HEK293 (cell line): ENCODE results near the gene TANGO6.

Experiments used
- CTCF ChIA-PET: fragments of 350-600 bp; formaldehyde crosslinking; extraction: SDS; loops from one replicate; lab custom pipeline; 2021; ENCODE audit warnings: antibody characterized with exemption; lab: Yijun Ruan, JAX
- POLR2A ChIA-PET: fragments of 300-600 bp; formaldehyde crosslinking; extraction: SDS; loops from one replicate; lab custom pipeline; 2020; ENCODE audit warnings: antibody characterized with exemption, inconsistent platforms; lab: Yijun Ruan, JAX
- H3K27ac ChIP-seq: fragments of 200-500 bp; sonication (Bioruptor generic); 2 replicates; pipeline ENCODE4 v1.5.1; 2014; ENCODE audit warnings: low read depth, low read length, control low read depth, inconsistent platforms; ENCODE audit errors: extremely low read depth
- H3K36me3 ChIP-seq, 2 experiments: fragments of 200-500 bp in 1 of 2; sonication (Bioruptor generic) in 1 of 2; 1 replicate in 1 of 2; 2 replicates in 1 of 2; pipeline ENCODE4 v1.5.1; 2014 to 2017; ENCODE audit warnings: inconsistent platforms in 2 of 2, low read length in 2 of 2; ENCODE audit not compliant: control insufficient read depth in 2 of 2, insufficient read depth in 1 of 2
- H3K4me1 ChIP-seq: fragments of 200-500 bp; sonication (Bioruptor generic); 2 replicates; pipeline ENCODE4 v1.5.1; 2014; ENCODE audit warnings: mild to moderate bottlenecking, low read length, inconsistent platforms; ENCODE audit not compliant: control insufficient read depth, insufficient read depth
- H3K4me3 ChIP-seq: 2 replicates; pipeline ENCODE4 v1.5.1; 2011; ENCODE audit warnings: low read depth, mild to moderate bottlenecking, control low read depth, low read length, moderate library complexity
- H3K9me3 ChIP-seq: fragments of 200-500 bp; sonication (Bioruptor generic); 2 replicates; pipeline ENCODE4 v1.5.1; 2014; ENCODE audit warnings: low read depth, low read length, inconsistent platforms; ENCODE audit not compliant: control insufficient read depth, insufficient read depth
- KLF16 ChIP-seq: fragments of 450-650 bp; formaldehyde crosslinking; IDR thresholded peaks from 2 replicates; pipeline ENCODE4 v1.5.1; 2017; ENCODE audit warnings: missing biosample characterization, missing genetic modification characterization
- PRDM2 ChIP-seq: fragments of 450-650 bp; formaldehyde crosslinking; IDR thresholded peaks from 2 replicates; pipeline ENCODE4 v1.5.1; 2016; ENCODE audit warnings: missing biosample characterization, missing genetic modification characterization, borderline replicate concordance
- REPIN1 ChIP-seq: fragments of 450-650 bp; formaldehyde crosslinking; IDR thresholded peaks from 2 replicates; pipeline ENCODE4 v1.5.1; 2017; ENCODE audit warnings: missing biosample characterization, missing genetic modification characterization, low read depth
- SP3 ChIP-seq: fragments of 450-650 bp; formaldehyde crosslinking; IDR thresholded peaks from 2 replicates; pipeline ENCODE4 v1.5.1; 2016; ENCODE audit warnings: missing biosample characterization, missing genetic modification characterization
- ZFHX2 ChIP-seq: fragments of 450-650 bp; formaldehyde crosslinking; conservative IDR thresholded peaks from 2 replicates; pipeline ENCODE4 v1.5.1; 2016; ENCODE audit warnings: missing biosample characterization, missing genetic modification characterization
- ZNF121 ChIP-seq: fragments of 450-650 bp; formaldehyde crosslinking; IDR thresholded peaks from 2 replicates; pipeline ENCODE4 v1.5.1; 2016; ENCODE audit warnings: missing biosample characterization, missing genetic modification characterization
- ZNF132 ChIP-seq: fragments of 450-650 bp; formaldehyde crosslinking; IDR thresholded peaks from 2 replicates; pipeline ENCODE4 v1.5.1; 2017; ENCODE audit warnings: missing biosample characterization, missing genetic modification characterization, borderline replicate concordance
- ZNF174 ChIP-seq: fragments of 450-650 bp; formaldehyde crosslinking; IDR thresholded peaks from 2 replicates; pipeline ENCODE4 v1.5.0; 2017; ENCODE audit warnings: missing biosample characterization, mild to moderate bottlenecking, missing genetic modification characterization
- ZNF239 ChIP-seq: fragments of 450-650 bp; formaldehyde crosslinking; IDR thresholded peaks from 2 replicates; pipeline ENCODE4 v1.5.1; 2016; ENCODE audit warnings: missing biosample characterization, missing genetic modification characterization
- ZNF426 ChIP-seq: fragments of 450-650 bp; formaldehyde crosslinking; IDR thresholded peaks from 2 replicates; pipeline ENCODE4 v1.5.1; 2017; ENCODE audit warnings: missing biosample characterization, missing genetic modification characterization, mild to moderate bottlenecking, inconsistent platforms, moderate library complexity
- ZNF561 ChIP-seq: fragments of 450-650 bp; IDR thresholded peaks from 2 replicates; pipeline ENCODE4 v1.5.1; 2018; ENCODE audit warnings: missing biosample characterization, missing genetic modification characterization, borderline replicate concordance
- ZNF600 ChIP-seq: fragments of 450-650 bp; formaldehyde crosslinking; IDR thresholded peaks from 2 replicates; pipeline ENCODE4 v1.5.1; 2016; ENCODE audit warnings: missing biosample characterization, missing genetic modification characterization
- ZNF658 ChIP-seq: fragments of 450-650 bp; formaldehyde crosslinking; IDR thresholded peaks from 2 replicates; pipeline ENCODE4; 2016; ENCODE audit warnings: missing biosample characterization, missing genetic modification characterization
- ZNF660 ChIP-seq: fragments of 450-650 bp; IDR thresholded peaks from 2 replicates; pipeline ENCODE4 v1.5.1; 2018; ENCODE audit warnings: missing biosample characterization, mild to moderate bottlenecking, missing genetic modification characterization
- ZNF747 ChIP-seq: fragments of 450-650 bp; formaldehyde crosslinking; IDR thresholded peaks from 2 replicates; pipeline ENCODE4 v1.5.1; 2016; ENCODE audit warnings: missing biosample characterization, missing genetic modification characterization
- ZNF776 ChIP-seq: fragments of 450-650 bp; formaldehyde crosslinking; IDR thresholded peaks from 2 replicates; pipeline ENCODE4 v1.5.0; 2017; ENCODE audit warnings: missing biosample characterization, missing genetic modification characterization, borderline replicate concordance
- ZNF791 ChIP-seq: fragments of 450-650 bp; formaldehyde crosslinking; IDR thresholded peaks from 2 replicates; pipeline ENCODE4 v1.5.1; 2016; ENCODE audit warnings: missing biosample characterization, missing genetic modification characterization
- ZNF792 ChIP-seq: fragments of 450-650 bp; formaldehyde crosslinking; IDR thresholded peaks from 2 replicates; pipeline ENCODE4 v1.5.1; 2016; ENCODE audit warnings: missing biosample characterization, missing genetic modification characterization
- TF ChIP-seq, protein P1 (sequence below): IDR thresholded peaks from 2 replicates; pipeline ENCODE4 v1.6.1; 2011; ENCODE audit warnings: mild to moderate bottlenecking, low read depth, low read length, borderline replicate concordance
- TF ChIP-seq, protein P2 (sequence below): fragments of 450-650 bp; formaldehyde crosslinking; IDR thresholded peaks from 2 replicates; pipeline ENCODE4 v1.5.1; 2016; ENCODE audit warnings: missing biosample characterization, missing genetic modification characterization
- TF ChIP-seq, protein P3 (sequence below): fragments of 450-650 bp; formaldehyde crosslinking; IDR thresholded peaks from 2 replicates; pipeline ENCODE4 v1.5.1; 2016; ENCODE audit warnings: missing biosample characterization, missing genetic modification characterization, low read depth
- TF ChIP-seq, protein P4 (sequence below): fragments of 450-650 bp; formaldehyde crosslinking; IDR thresholded peaks from 2 replicates; pipeline ENCODE4 v1.5.1; 2017; ENCODE audit warnings: missing biosample characterization, missing genetic modification characterization

Gene TANGO6

GRCh38 chr16:69084289-69084688 is 241.0 kb downstream of the TANGO6 start (continued):
- TF ChIP-seq, protein P1, sequence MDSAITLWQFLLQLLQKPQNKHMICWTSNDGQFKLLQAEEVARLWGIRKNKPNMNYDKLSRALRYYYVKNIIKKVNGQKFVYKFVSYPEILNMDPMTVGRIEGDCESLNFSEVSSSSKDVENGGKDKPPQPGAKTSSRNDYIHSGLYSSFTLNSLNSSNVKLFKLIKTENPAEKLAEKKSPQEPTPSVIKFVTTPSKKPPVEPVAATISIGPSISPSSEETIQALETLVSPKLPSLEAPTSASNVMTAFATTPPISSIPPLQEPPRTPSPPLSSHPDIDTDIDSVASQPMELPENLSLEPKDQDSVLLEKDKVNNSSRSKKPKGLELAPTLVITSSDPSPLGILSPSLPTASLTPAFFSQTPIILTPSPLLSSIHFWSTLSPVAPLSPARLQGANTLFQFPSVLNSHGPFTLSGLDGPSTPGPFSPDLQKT, result no peak
- TF ChIP-seq, protein P2, sequence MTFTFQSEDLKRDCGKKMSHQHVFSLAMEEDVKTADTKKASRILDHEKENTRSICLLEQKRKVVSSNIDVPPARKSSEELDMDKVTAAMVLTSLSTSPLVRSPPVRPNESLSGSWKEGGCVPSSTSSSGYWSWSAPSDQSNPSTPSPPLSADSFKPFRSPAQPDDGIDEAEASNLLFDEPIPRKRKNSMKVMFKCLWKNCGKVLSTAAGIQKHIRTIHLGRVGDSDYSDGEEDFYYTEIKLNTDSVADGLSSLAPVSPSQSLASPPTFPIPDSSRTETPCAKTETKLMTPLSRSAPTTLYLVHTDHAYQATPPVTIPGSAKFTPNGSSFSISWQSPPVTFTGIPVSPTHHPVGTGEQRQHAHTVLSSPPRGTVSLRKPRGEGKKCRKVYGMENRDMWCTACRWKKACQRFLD, result no peak
- TF ChIP-seq ZFHX2 (tag by site-specific recombination) (no peak), ZNF776 (tag by site-specific recombination) (no peak), SP3 (tag by site-specific recombination) (no peak), ZNF561 (no peak), REPIN1 (tag by site-specific recombination) (no peak), ZNF426 (tag by site-specific recombination) (no peak)

GRCh38 chr16:69085032-69085695 is 241.8 kb downstream of the TANGO6 start:
- Histone ChIP-seq H3K27ac (no peak overlapping the region), H3K4me3 (no peak overlapping the region), H3K36me3 (no peaks in the 10 kb centered on the region; a peak in 1 of 3 replicates), H3K9me3 (no peaks in the 10 kb centered on the region), H3K4me1 (peaks cover 3% of the 10 kb centered on the region; the same call in 1 of the 2 replicates)
- ChIA-PET POLR2A (no interaction called here), CTCF (interaction anchor here (0.6 to 1.6 kb wide), 3 partner anchors 24 to 39 kb away, joined by 3 to 5 read pairs (median 4); no protein-coding TSS in a partner anchor)
- TF ChIP-seq ZNF792 (no peak), ZFHX2 (tag by site-specific recombination) (no peak), ZNF121 (tag by site-specific recombination) (0 out of 2 replicates have a peak, but pooled peaks have one; percentile 41), PRDM2 (tag by site-specific recombination) (no peak)
- TF ChIP-seq, protein P3, sequence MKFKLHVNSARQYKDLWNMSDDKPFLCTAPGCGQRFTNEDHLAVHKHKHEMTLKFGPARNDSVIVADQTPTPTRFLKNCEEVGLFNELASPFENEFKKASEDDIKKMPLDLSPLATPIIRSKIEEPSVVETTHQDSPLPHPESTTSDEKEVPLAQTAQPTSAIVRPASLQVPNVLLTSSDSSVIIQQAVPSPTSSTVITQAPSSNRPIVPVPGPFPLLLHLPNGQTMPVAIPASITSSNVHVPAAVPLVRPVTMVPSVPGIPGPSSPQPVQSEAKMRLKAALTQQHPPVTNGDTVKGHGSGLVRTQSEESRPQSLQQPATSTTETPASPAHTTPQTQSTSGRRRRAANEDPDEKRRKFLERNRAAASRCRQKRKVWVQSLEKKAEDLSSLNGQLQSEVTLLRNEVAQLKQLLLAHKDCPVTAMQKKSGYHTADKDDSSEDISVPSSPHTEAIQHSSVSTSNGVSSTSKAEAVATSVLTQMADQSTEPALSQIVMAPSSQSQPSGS (tag by site-specific recombination), result no peak

- Histone ChIP-seq H3K9me3 (no peaks in the 10 kb centered on the region), H3K4me1 (peaks cover 3% of the 10 kb centered on the region; the same call in 1 of the 2 replicates), H3K36me3 (no peaks in the 10 kb centered on the region; a peak in 1 of 3 replicates), H3K27ac (no peak overlapping the region), H3K4me3 (no peak overlapping the region)
- ChIA-PET CTCF (no interaction called here), POLR2A (no interaction called here)
- no peak for TF ChIP-seq ZNF239 (tag by site-specific recombination)
- no peak for TF ChIP-seq ZNF658
- TF ChIP-seq ZNF132 (tag by site-specific recombination), result no peak
- TF ChIP-seq KLF16 (tag by site-specific recombination), result no peak
- no peak for TF ChIP-seq ZNF174 (tag by site-specific recombination)
- TF ChIP-seq, protein P4, sequence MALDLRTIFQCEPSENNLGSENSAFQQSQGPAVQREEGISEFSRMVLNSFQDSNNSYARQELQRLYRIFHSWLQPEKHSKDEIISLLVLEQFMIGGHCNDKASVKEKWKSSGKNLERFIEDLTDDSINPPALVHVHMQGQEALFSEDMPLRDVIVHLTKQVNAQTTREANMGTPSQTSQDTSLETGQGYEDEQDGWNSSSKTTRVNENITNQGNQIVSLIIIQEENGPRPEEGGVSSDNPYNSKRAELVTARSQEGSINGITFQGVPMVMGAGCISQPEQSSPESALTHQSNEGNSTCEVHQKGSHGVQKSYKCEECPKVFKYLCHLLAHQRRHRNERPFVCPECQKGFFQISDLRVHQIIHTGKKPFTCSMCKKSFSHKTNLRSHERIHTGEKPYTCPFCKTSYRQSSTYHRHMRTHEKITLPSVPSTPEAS (tag by site-specific recombination), result no peak
- TF ChIP-seq ZNF747 (tag by site-specific recombination), result no peak
- no peak for TF ChIP-seq ZNF776 (tag by site-specific recombination)
- no peak for TF ChIP-seq ZNF600
- no peak for TF ChIP-seq ZNF660 (tag by site-specific recombination)
- TF ChIP-seq ZNF791, result no peak
These were observed 243.8 kb downstream of the TANGO6 start for GRCh38 chr16:69087161-69087581.
